HG03039 (cell line): ENCODE results near the gene ARHGAP10.
"Not testable (repeated sequence)": the region's sequence is repeated elsewhere in the genome, so short reads cannot be mapped to it uniquely, and the experiment has no call there.

ENCODE experiments used
- ATAC-seq: cut with Tn5 transposase; IDR thresholded peaks from one replicate; pipeline ENCODE4 v1.9.1; 2021; ENCODE audit warnings: mild to moderate bottlenecking, moderate library complexity; ENCODE audit not compliant: unreplicated experiment

Gene ARHGAP10

GRCh38 chr4:147885216-147885615 is 153.3 kb downstream of the ARHGAP10 start:
- ATAC-seq, result not testable (repeated sequence)

GRCh38 chr4:147891476-147892115 is 159.7 kb downstream of the ARHGAP10 start:
- no peak for ATAC-seq

- no peak for ATAC-seq
These were observed 167.6 kb downstream of the ARHGAP10 start for GRCh38 chr4:147899512-147899911.

- no peak for ATAC-seq
These were observed 169.5 kb downstream of the ARHGAP10 start for GRCh38 chr4:147901388-147901787.

GRCh38 chr4:147901916-147902315 is 170.0 kb downstream of the ARHGAP10 start:
- no peak for ATAC-seq

GRCh38 chr4:147909225-147909624 is 177.3 kb downstream of the ARHGAP10 start:
- no peak for ATAC-seq

- no peak for ATAC-seq
These were observed 178.4 kb downstream of the ARHGAP10 start for GRCh38 chr4:147910315-147910714.

- not testable (repeated sequence) for ATAC-seq
These were observed 180.2 kb downstream of the ARHGAP10 start for GRCh38 chr4:147912106-147912505.

- no peak for ATAC-seq
These were observed 181.2 kb downstream of the ARHGAP10 start for GRCh38 chr4:147913137-147913536.

GRCh38 chr4:147916351-147916750 is 184.5 kb downstream of the ARHGAP10 start:
- ATAC-seq, result no peak

GRCh38 chr4:147923381-147923780 is 191.5 kb downstream of the ARHGAP10 start:
- ATAC-seq, result no peak

- no peak for ATAC-seq
These were observed 192.0 kb downstream of the ARHGAP10 start for GRCh38 chr4:147923854-147924253.

GRCh38 chr4:147924604-147925412 is 192.9 kb downstream of the ARHGAP10 start:
- ATAC-seq, result no peak

GRCh38 chr4:147927377-147928137 is 195.7 kb downstream of the ARHGAP10 start:
- ATAC-seq, result no peak

- ATAC-seq, result no peak
These were observed 196.5 kb downstream of the ARHGAP10 start for GRCh38 chr4:147928400-147928799.

- ATAC-seq, result no peak
These were observed 197.9 kb downstream of the ARHGAP10 start for GRCh38 chr4:147929746-147930145.

GRCh38 chr4:147933316-147933715 is 201.4 kb downstream of the ARHGAP10 start:
- no peak for ATAC-seq

- no peak for ATAC-seq
These were observed 201.9 kb downstream of the ARHGAP10 start for GRCh38 chr4:147933779-147934178.

- no peak for ATAC-seq
These were observed 206.6 kb downstream of the ARHGAP10 start for GRCh38 chr4:147938496-147938895.

- ATAC-seq, result no peak
These were observed 208.3 kb downstream of the ARHGAP10 start for GRCh38 chr4:147940171-147940570.

GRCh38 chr4:147941373-147941772 is 209.5 kb downstream of the ARHGAP10 start:
- no peak for ATAC-seq

GRCh38 chr4:147942729-147943128 is 210.8 kb downstream of the ARHGAP10 start:
- ATAC-seq, result peak; percentile 33
